ENCODE measurements around the gene LAG3.

The LAG3 gene

DNA sequence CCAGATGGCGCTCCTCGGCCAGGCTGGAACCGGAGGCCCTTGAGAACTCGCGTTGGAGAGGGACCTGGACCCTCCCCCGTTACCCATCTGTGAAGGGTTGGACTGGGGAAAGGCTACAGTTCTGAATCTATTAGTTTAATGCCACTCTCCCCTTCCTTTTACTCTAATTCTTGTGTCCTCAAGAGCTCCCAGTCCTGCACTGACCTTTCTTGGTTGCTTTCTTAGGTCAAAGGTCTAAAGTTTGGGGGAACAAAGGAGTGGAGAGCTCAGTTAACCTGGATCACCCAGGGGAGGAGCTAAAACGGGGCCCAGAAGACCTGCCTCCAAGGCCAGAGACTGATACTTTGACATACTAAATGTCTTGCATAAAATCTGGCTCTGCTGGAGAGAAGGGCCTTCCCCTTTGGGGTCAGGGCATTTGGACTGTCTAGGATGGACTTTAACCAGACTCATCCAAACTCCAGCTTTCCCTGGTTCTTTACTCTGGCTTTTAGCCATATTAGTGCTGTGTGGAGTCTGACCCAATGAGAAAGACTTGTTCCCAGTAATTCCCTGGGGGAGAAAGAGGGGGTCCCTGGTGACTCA is 18.5 kb upstream of the LAG3 start:
- DNase-seq, result no peak

DNA sequence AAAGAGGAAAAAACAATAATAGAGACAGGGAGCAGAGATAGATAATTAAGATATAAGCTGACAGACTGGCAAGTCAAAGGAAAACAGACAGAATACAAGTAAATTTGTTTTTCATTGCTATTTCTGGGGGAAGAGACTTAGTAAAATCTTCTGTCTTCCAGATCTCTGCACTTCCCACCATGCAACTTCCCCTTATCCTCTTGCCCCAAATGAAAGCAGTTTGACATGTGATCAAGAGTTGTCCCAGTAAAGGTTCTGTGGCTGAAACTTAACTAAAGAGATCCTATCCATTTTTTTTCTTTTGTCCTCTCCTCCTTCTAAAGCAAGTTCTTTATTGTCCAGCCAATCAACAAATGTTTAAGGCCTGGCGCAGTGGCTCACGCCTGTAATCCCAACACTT is 17.9 kb upstream of the LAG3 start:
- DNase-seq, result no peak

DNA sequence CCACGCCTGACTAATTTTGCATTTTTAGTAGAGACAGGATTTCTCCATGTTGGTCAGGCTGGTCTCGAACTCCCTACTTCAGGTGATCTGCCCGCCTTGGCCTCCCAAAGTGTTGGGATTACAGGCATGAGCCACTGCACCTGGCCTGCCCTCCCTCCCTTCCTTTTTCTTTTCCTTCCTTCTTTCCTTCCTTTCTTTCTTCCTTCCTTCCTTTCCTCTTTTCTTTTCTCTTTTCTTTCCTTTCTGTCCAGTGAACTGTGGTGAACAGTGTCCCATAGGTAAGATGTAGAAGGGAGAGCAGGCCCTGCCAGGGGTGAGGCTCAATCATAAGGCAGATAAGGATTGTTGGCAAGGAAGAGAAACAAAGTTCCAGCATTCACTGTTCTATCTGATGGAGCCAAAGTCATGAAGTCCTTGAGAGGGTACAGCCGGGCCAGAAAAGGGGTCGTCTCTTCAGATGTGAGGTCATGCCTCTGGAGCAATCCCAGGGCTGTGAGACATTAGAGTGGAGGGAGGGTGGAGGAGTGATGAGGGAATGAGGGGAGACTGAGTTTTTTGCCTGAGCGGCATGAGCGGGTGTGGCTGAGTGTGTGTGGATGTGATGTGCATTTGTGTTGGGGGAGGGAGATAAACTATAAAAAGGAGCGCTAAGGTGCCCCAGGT is 15.2 kb upstream of the LAG3 start:
- DNase-seq, result no peak

DNA sequence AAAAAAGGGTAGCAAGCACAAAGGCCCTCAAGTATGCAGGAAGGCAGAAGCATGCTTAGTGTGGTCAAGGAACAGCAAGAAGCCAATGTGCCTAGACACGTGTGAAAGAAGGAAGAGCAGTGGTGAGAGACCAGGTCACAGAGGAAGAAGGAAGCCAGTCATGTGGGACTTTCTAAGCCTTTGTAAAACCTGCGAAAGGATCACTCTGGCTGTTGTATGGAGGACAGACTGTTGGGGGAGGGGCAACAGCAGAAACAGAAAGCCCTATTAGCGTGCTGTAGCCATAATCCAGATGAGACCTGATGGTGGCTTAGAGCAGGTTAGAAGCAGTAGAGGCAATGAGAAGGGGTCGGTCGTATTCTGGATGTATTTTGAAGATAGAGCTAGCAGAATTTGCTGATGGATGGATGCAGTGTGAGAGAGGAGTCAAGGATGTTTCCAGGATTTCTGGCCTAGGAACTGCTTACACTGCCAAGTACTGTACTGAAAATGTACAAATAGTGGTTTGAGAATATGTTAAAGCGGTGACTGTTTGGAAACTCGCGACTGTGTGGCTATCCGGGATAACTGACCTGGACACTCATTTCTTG is 13.7 kb upstream of the LAG3 start:
- DNase-seq, result no peak

DNA sequence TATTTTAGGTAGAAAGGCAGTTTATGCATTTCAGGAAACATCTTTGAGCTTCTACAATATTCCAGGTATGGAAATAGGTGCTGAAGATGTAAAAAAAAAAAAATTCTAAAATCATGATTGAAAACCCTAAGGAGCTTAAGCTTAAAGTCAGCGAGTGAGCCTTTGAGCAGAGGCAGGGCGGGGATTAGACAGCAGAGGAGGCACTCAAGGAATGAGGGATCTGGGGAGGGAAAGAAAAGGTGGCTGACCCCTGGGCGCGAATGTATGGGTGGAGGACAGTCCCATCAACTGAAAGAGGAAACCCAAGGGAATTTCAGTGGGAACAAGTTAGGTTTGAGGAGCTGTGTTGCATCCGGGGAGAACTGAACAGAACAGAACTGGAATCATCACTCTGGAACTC is 12.6 kb upstream of the LAG3 start:
- DNase-seq, result no peak

DNA sequence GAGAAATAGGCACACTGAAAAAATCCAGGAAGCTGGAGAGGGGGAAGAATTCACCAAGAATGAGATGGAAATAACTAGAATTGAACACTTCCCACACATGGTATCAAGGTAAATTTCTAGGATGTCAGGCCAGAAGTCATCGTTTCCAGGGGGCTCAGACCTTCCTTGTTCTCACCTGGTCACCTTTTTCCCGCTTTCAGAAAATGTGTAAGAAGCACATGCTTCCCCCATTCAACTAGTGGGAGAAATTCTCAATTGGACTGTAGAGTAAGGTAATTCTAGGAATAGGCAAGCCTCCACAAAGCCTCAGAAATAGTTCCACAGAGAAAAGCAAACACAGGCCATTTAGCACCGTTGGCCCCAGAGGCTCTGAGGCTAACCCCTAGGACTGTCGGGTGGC is 8.9 kb upstream of the LAG3 start:
- no peak for DNase-seq

DNA sequence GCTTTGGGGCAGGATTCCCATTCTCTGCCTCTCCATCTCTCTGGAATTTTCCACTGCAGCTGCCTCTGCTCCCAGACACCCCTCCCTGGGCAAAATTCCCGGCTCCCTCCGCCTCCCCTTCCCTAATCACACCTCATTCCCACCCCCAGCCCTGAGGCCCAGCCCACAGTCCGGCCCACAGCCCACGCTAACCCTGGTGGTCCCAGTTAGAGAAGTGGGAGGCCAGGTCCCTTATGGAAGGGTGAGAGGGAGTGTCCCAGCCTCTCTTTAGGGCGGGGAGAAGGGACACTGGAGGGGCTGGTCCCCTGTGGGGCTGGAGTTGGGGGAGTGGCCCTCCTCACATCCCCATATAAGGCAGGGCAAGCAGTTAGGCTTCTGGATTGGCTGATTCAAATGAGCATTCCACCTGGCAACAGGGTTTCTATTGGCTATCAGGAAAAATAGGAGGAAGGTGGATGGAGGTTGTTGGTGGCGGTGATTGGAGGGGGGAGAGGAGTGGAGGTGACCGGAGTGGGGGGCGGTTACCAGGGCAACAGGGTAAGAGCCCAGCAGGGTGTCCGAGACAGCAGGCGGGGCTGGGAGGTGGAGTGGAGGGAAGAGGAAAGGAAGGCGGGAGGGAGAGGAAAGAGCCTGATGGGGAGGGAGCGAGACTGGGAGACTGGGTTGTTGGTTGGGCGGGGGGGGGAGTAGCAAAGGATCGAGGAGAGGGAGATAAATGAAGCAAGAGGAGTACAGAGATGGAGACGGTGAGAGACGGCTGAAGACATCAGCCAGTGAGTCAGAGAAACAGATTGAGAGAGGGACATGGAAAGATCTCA is 8.1 kb upstream of the LAG3 start:
- peak; percentile 92 for DNase-seq

DNA sequence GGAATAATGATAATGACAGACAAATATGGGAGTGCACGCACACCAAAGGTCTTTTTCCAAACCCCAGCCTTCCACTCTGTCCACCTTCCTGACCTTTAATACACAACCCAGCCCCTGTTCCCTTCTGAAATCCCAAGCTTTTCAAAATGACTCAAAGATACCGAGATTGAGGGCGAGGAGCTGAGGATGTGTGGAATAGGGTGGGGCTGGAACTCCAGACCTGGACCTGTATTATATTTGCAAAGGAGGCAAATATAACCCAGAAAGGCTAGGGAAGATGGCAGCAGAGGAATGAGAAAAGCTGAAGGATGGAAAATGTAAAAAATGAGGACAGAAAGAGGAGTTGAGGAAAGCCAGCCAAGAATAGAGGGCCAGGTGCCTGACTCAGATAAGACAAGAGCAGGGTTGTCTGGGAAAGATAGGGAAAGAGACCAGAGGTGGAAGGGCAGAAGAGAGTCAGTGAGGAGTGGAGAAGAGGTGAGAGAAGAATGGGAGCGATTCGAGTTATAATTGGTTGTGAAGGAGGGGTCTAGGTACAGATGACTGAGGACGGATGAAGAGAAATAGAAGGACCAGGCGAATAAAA is 7.2 kb upstream of the LAG3 start:
- no peak for DNase-seq

DNA sequence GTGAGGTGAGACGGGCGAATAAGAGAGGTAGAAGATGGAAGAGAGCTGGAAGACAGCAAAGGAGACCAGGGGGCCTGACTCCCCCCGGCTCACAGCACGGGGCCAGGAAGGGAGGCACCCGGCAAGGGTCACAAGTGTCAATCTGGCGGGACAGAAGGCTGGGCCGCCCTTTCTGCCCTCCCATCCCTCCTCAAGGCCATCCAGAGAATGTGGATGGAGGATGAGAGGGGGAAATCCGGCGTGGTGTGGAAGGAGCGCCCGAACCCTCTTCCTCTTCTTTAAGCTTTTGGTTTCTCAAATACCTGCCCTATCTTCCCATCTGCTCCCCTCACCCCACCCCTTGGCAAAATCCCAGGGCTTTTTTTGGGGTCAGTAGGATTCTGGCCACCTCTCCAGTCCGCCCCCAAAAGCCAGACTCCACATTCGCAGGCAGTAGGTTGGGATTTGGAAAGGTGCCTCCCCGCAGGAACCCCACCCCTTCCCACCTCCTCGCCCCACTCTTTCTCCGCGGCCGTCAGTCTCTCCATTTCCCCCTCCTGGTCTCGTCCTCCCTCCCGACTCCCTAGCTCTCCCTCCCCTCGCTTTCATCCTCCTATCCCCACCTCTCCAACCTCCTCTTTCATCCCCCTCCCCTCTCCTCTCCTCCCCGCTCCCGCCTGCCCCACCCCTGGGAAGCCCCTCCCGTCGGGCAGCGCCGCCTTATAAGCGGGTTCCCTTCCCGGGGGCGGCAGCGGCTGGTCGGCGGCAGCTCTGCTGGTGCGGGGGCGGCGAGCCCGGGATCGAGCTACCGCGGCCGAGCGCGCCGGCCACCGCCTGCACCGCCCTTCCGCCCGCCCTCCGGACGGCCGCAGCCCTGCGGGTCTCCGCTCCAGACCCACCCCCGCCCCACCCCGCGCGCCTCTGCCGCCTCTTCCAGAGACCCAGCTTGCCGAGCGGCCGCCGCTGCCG is 6.4 kb upstream of the LAG3 start, which contains the start of gene PTMS:
TSS of gene PTMS (plus strand) at position 730 of the 948 bp plus-strand sequence. CDS start 343 bp downstream, outside the sequence.
- peak; percentile 40 for DNase-seq

DNA sequence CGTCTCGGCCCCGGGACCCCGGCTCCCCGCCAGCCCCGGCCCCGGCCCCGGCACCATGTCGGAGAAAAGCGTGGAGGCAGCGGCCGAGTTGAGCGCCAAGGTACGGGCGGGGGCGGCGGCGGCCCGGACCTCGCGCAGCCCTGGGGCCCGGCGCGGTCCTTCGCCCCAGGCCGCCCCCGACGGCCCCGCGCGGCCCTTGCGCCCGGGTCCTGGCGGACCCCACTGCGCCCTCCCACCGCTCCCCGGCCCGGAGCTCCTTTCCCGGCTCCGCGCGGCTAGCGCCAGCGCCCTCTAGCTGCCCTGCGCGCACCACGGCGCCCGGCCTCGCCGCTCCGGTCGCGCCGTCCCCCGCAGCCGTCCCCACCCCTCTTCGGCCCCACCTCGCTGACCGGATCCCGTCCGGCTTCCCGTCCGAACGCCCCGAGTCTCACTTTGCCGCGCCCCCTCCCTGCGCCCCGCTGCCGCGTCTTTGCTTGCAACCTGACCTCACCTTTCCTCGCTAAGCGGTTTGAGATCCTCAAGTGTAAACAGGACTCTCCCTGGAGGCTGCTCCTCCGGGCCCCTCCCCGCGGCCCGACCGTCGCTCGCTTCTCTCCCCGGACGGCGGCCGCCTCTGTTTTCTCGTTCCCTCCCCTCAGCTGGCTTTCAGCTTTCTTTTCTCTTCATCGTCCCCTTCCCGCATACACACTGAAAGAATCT is 5.5 kb upstream of the LAG3 start:
- DNase-seq, result no peak

DNA sequence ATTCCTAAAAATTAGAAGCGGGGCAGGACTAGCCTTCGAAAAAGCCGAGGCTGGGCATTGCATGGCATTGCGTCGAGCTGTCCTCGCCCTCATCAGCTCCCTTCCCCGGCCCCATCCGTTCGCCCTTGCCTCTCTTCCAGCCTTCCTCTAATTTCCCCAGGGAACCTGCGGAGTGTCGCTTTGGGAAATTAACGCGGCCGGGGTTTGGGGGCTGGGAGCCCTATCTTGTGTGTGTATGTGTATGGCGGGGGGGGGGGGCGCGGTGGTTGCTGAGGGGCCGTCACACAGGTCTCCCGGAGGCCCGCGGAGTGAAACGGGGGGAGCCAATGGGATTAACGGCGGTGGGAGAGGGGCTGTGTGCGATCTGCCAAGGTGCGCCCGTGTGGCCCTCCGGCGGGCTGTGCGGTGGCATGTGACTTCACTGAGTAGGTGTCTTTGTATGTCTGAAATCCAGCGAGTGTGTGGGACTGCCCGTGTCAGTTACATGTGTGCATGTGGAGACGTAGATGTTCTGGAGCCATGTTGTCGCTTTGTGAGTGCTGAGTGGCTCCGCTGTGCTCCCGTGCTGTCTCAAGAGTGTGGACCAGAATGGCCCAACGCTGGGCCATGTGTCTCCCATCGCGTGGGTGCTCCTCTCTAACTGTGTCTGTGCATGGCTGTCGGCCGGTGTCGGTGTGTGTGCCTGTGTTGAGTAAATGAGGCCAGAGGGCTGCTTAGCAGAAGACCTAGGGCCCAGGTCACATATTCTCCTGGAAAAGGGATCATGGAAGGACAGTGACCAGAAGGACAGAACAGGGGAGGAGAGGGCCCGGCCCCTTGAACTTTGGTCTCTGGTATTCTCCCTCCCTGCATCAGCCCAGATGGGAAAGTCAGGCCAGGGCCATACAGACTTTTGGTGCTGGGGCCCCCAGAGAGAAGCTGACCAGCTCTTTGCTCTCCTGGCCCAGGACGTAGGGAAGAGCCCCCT is 4.7 kb upstream of the LAG3 start:
- DNase-seq, result no peak

DNA sequence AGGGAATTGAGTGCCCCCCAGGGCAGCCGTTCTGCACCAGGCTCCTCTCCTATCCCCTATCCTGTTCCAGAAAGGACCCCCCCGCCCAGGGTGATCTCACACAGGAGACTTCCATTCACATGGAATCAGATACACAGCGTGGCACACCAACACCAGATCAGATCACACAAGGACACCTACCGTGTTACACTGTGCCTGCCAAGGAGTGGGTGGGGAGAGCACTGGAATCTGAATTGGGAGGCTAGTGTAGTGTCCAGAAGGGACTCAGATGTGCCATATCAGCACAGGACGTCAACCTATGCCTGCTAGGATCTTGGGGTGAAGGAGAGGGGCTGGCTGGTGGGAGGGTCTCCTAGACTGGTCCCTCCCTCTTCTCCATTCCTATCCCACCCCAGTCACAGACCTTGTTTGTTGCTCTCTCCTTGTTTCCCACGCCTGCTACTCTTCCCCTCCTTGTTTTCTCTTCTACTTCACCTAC is 3.8 kb upstream of the LAG3 start:
- no peak for DNase-seq

DNA sequence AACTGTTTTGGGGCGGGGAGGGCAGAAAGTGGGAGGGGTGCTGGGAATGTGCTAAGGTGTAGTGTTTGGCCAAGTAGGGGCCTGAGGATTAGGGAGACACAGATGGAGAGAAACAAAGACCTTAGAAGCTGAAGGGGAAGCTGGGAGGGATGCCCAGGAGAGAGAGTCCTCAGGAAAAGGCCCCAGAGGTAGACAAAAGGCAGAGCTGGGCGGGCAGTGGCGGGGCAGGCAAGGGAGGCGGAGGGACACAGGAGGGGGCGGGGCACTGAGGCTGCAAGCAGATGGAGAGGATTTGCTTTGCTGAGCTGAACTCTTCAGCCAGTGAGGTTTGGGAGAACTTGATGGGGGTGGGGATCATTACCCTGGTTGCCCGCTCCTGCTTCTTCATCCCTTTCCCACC is 3.3 kb upstream of the LAG3 start:
- no peak for DNase-seq

DNA sequence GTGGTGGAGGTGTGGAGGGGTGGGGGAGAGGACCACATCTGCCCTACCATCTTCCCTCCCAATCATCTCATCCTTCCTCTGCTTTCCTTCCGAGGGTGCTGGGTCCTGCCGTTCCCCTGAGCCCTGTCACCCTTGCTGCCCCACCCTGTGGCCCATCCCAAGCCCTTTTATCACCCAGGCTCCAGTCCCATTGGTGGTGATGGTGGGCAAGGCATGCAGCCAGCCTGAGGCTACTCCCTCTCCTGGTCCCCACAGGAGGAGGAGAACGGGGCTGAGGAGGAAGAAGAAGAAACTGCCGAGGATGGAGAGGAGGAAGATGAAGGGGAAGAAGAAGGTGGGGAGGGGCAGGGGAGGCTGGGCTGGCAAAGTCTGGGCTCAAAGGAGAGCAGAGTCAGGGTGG is 2.7 kb upstream of the LAG3 start:
- DNase-seq, result no peak

DNA sequence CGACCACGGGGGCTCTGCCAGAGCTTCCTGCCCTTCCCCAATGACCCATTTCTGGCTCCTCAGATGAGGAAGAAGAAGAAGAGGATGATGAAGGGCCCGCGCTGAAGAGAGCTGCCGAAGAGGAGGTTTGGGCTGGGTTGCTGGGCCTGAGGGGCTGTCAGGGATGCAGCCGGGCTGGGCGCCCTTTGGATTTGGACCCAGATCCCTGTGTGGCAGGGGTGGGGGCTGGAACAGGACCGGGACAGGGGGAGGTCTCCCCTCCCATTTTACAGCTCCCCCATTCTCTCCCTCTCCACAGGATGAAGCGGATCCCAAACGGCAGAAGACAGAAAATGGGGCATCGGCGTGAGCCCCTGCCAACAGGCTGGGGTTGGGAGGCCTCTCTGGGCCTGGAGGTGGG is 2.2 kb upstream of the LAG3 start:
- no peak for DNase-seq

DNA sequence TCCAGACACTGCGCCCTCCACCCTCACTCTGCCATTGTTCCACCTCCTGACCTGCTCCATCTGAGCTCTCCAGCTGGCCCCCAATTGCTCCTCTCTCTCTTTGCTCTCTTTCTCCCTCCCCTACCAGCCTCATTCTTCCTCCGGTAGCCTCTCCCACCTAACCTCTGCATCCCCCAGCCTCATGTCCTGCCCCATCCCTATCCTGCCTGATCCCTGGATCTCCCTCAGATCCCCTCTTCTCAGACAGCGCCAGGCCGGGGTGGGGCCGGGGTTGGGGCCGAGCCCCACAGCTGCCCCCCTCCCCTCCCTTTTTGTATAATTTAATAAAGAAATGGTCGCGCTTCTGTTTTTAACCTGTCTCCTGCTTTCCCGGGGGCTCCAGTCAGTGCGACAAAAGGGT is 1.7 kb upstream of the LAG3 start:
- no peak for DNase-seq

DNA sequence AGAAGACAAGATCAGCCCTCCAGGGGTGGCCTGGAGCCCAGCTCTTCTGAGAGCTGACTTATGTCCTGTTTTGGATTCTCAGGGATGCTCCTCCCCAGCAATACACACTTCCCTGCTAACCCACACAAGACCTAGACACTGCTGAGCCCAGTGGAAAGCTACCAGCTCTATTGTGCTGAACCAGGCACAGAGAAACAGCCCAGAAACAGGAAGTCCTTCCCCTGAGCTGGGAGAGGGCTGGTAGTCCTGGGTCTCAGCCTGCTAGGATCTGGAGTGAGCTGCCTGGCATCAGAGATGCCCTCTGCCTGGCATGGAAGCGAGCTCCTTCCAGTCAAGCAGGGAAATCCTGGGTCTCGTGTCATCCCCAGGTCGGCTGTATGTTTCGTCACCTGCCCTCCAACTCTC is 1.2 kb upstream of the LAG3 start:
- no peak for DNase-seq

DNA sequence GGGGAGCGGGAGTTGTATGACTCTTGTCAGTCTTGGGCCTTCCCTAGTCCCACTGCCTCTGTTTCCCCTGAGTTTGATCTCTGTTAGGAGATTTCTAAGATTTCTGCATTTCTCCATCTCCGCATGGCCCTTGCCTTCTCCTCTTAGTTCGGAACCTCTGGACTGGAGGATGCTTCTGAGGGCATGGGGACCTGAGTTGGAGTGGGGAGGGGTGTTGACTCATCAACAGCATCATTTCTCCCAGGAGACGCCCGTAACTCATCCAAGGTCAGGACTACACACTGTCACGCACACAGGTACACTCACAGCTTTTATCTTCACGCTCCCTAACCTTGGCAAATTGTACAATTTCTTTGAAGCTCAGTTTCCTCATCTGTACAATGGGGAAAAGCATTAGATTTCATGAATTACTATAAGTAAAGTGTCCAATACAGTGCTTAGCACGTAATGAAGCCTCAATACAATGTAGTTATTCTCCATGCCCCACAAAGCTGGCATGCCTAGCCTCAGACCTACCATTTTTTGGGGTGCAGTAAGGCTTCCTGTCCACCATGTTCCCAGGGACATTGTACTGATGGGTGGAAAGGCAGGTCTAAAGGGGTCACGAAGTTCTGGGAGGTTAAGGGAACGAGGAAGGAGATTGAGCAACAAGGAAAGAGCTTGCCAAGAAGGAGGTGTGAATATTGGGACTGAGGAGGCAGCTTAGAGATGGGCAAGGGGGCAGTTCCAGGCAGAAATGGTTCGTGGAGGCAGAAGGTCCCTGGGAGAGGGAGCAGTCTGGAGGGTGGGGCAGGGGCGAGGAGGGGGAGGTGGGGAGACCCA is 600 bp upstream of the LAG3 start:
- DNase-seq, result no peak
